ENCODE data around the gene CEP70.

DNA sequence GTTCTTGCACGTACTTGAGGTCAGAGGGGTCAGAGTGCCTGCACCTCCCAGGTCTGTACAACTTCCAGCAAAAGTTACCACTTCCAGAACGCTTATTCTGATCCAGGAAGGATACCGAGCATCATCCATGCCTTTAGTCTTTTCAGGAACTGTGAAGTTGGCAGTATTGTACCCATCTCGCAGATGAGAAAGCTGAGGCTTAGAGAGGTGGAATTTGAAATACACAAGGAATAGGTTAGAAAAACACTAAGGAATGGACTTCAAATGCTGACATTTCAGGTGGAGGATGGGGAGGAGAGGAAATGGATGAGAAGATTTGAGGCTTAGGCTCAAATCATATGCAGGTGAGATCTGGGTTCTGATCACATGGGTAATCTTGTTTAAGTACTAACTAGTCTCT, 148.4 kb downstream of the CEP70 start:
- TF ChIP-seq, protein P1, sequence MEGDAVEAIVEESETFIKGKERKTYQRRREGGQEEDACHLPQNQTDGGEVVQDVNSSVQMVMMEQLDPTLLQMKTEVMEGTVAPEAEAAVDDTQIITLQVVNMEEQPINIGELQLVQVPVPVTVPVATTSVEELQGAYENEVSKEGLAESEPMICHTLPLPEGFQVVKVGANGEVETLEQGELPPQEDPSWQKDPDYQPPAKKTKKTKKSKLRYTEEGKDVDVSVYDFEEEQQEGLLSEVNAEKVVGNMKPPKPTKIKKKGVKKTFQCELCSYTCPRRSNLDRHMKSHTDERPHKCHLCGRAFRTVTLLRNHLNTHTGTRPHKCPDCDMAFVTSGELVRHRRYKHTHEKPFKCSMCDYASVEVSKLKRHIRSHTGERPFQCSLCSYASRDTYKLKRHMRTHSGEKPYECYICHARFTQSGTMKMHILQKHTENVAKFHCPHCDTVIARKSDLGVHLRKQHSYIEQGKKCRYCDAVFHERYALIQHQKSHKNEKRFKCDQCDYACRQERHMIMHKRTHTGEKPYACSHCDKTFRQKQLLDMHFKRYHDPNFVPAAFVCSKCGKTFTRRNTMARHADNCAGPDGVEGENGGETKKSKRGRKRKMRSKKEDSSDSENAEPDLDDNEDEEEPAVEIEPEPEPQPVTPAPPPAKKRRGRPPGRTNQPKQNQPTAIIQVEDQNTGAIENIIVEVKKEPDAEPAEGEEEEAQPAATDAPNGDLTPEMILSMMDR (IDR thresholded peaks at IDR 0.05 in 8 of 11, conservative IDR thresholded peaks at IDR 0.05 in 3 of 11), result no peak
- TF ChIP-seq POLR2A (IDR thresholded peaks at IDR 0.05), result no peak

All from spleen (tissue), 7 donors.